ENCODE results near the gene SLC39A11. TPM values are rescaled to one million over a fixed set of nuclear protein-coding genes. Genes with fewer than 3 reads are reported as not detected.
"Not testable (repeated sequence)": the region's sequence is repeated elsewhere in the genome, so short reads cannot be mapped to it uniquely, and the experiment has no call there.

Gene SLC39A11
- polyA plus RNA-seq, 10 donors: 8.2 to 10.9 (median 9.6) TPM

GRCh38 chr17:72921347-72922054 lies 171.0 kb downstream of the SLC39A11 start:
- no peak for DNase-seq

DNA sequence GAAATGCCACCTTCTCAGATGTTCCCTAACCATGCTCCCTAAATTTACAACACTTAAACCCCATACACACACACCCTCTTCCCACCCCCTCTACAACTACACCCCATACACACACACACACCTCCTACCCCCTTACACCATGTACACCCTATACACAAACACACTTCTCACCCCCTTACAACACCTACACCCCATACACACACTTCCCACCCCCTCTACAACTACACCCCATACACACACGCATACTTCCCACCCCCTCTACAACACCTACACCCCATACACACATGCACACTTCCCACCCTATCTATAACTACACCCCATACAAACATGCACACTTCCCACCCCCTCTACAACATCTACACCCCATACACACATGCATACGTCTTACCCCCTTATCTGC lies 172.0 kb downstream of the SLC39A11 start:
- no peak for DNase-seq

- no peak for DNase-seq
These were observed 175.5 kb downstream of the SLC39A11 start for GRCh38 chr17:72916991-72917390.

DNA sequence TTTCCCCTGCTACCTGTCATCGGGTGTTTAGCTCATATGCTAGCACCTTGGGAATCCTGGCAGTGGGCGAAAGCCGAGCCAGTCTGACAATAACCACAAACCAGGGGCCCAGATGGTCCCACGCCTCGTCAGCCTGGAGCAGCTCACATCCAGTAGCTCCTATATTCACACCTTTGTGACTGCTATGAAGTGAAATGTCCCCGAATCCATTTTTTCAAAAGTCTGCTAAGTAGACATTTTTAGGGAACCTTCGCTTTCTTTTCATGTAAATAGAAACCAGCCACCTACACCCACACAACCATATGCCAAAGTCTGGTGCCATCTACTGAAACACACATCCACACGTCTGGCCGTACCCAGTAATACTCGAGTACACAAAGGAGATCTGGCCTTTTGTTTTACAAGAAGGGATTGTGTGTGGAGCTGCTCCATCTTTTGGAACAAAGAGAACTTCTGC lies 176.8 kb downstream of the SLC39A11 start:
- no peak for DNase-seq

GRCh38 chr17:72913142-72913682 lies 179.3 kb downstream of the SLC39A11 start:
- peak in 2 of 3 donors; percentile 22 to 50 for DNase-seq

DNA sequence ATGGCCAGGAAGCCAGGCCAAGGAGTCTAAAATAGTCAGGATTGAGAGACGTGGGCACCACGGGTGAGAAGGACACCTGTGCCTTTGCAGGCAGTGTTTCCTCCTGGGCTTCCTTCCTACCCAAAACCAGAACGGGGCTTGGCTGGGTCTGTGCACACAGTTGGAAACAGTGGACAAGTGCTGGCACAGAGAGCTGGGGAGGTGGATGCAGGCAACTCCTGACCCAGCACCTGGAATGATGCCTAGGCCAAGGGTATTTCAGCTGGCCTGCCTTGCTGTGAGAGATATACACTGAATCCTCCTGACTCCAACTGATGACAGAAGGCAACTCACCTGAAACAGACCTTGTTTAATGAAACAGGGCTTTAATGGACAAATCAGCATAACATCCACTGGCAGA lies 186.2 kb downstream of the SLC39A11 start:
- no peak for DNase-seq

- DNase-seq: no peak
These were observed 189.0 kb downstream of the SLC39A11 start for GRCh38 chr17:72903522-72903921.

GRCh38 chr17:72901657-72902056 lies 190.8 kb downstream of the SLC39A11 start:
- DNase-seq: no peak

DNA sequence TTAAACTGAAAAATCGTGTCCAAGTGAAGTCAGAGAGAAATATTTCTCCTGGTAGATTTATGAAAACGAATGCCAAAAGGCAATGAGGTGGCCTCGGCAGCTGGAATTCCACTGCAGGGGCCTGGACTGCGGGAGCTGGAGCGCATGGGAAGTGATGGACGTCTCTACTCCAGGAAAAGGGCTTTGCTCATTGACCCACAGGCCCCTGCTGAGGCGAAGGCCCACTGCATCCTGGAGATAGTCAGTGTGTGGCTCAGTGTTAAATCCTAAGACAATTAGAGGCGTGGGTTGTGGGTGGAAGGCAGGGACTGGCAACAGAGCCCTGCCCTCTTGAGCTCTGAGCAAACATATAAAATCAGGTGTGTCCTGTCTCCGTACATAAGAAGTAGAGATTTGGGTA lies 191.4 kb downstream of the SLC39A11 start:
- DNase-seq: peak in 1 of 3 donors; percentile 26

GRCh38 chr17:72900654-72900971 lies 191.9 kb downstream of the SLC39A11 start:
- no peak for DNase-seq

- DNase-seq: peak in 1 of 3 donors; percentile 30
These were observed 193.8 kb downstream of the SLC39A11 start for GRCh38 chr17:72898725-72899124.

GRCh38 chr17:72896288-72896687 lies 196.2 kb downstream of the SLC39A11 start:
- not testable (repeated sequence) for DNase-seq

DNA sequence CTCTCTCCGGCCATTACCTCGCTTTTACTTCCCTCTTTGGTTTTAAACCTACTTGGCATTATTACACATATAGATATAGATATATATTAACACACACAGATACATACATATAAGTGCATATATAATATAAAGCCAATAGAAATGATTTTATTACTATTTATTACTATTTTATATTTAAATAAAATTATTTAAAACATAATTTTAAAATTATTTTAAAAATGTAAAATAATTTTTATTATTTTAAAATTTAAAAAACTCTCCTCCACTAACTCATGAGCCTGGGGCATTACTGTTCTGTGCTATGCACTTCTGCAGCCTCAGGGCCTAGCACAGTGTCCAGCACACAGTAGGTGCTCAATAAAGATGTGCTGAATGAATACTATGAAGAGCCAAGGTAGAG lies 200.9 kb downstream of the SLC39A11 start:
- no peak for DNase-seq

DNA sequence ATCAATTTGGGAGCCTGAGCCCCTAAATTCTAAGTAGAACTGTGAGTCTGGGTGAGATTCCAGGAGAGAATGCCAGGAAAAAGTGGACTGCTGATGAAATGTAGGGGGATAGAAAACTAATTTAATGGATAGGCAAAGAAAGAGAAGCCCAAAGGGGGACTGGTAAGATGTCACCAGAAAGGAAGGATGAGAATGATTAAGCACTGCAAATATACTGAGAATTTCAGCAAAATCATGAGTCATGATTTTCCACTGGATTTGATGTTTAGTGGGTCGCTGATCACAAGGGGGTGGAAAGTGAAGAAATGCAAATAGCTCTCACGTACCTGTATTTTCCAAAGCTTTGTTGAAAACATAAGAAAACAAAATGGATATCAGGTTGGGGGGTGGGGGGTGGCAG lies 201.8 kb downstream of the SLC39A11 start:
- DNase-seq: peak in 2 of 3 donors; percentile 27 to 34

GRCh38 chr17:72887917-72888316 lies 204.6 kb downstream of the SLC39A11 start:
- no peak for DNase-seq

DNA sequence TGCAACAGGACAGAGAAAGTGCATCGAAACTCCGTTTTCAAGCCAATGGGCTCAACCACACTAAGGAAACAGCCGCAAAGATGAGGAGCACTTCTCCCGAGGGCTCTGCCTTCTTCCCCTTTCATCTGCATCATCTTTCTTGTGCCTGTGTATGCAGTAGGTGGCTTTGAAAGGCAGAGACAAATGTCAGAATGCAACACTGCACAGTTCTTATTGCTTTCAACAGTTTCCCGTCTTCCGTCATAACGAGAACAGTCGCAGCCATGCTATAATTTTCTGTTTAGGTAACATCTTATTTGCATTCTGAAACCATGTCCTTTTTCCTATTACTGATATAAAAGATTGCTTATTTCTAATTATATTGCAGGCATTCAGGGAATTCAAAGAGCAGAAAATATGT lies 205.2 kb downstream of the SLC39A11 start:
- DNase-seq: no peak

GRCh38 chr17:72886622-72887021 lies 205.9 kb downstream of the SLC39A11 start:
- no peak for DNase-seq

GRCh38 chr17:72884066-72884465 lies 208.4 kb downstream of the SLC39A11 start:
- no peak for DNase-seq

DNA sequence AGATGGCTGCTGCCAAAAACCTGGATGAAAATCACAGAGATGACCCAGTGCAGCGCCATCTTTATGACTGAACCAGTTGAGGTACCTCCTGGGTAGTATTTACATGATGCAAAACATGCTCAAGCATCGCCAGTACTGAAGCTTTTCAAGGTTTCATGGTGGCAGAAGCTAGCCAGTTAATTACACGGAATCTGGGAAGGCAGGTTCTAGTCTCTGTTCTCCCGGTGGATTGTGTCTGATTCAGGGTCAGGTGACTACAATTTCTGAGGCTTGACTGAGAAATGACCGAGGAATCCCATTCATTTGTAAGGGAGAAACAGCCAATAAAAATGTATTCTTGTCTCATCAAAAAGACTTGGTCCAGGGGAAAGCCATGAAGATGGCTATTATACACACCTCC lies 209.1 kb downstream of the SLC39A11 start:
- no peak for DNase-seq

- peak in 2 of 3 donors; percentile 40 to 49 for DNase-seq
These were observed 210.1 kb downstream of the SLC39A11 start for GRCh38 chr17:72882426-72882825.

DNA sequence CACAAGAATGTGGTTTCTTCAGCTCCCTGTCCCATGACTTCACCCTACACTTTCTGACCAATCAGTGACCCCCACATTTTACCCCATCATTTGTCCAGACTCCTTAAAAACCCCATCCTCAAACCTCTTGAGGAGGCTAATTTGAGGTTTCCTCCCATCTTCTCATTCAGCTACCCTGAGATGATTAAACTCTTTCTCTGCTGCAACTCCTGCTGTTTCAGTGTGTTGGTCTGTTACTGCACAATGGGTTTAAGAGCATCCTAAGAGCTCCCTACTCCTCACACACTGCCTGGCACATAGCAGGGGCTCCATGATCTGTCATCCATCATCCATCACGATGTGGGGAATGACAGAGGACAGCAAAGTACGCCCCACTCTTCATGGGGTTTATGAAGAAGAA lies 212.6 kb downstream of the SLC39A11 start:
- DNase-seq: no peak

GRCh38 chr17:72878975-72879660 lies 213.4 kb downstream of the SLC39A11 start:
- DNase-seq: no peak

GRCh38 chr17:72877348-72877747 lies 215.1 kb downstream of the SLC39A11 start:
- no peak for DNase-seq

All from muscle of back (tissue), 11 donors.